ENCODE results near the gene LEO1. TPM values are rescaled to one million over a fixed set of nuclear protein-coding genes. Genes with fewer than 3 reads are reported as not detected.

LEO1 gene
- total and polyA plus RNA-seq, 4 donors = 11.3 to 23.3 (median 13.9) TPM

Small RNA genes lying within 50 kb of the gene (small RNA-seq; reads per million reads assigned to genes)
- not detected for gene RNU6-90P

Other genes starting within 250 kb of the LEO1 start
- 1 to 10 TPM; 5.2 to 5.8 TPM for gene LYSMD2, start 234.1 kb downstream of the LEO1 start, total RNA-seq
- 1 to 10 TPM; 7.1 to 9.4 TPM for gene LYSMD2, start 234.1 kb downstream of the LEO1 start, polyA plus RNA-seq
- 1 to 10 TPM; 1.6 to 2.1 TPM for gene TMOD2, start 220.2 kb downstream of the LEO1 start, total RNA-seq
- under 1 TPM; 0.46 to 0.51 TPM for gene TMOD2, start 220.2 kb downstream of the LEO1 start, polyA plus RNA-seq
- gene TMOD3, start 142.1 kb downstream of the LEO1 start, total RNA-seq = 10 to 100 TPM; 16.0 to 23.9 TPM
- 10 to 100 TPM in 1 of 2 donors, 1 to 10 TPM in 1; 7.2 to 12.1 TPM for gene TMOD3, start 142.1 kb downstream of the LEO1 start, polyA plus RNA-seq
- gene MAPK6, start 47.4 kb upstream of the LEO1 start, total RNA-seq = 10 to 100 TPM; 45.7 to 47.8 TPM
- gene MAPK6, start 47.4 kb upstream of the LEO1 start, polyA plus RNA-seq = 10 to 100 TPM in 1 of 2 donors, 1 to 10 TPM in 1; 9.7 to 18.5 TPM
- 1 to 10 TPM; 1.9 to 4.8 TPM for gene BCL2L10, start 141.0 kb upstream of the LEO1 start, total RNA-seq
- gene BCL2L10, start 141.0 kb upstream of the LEO1 start, polyA plus RNA-seq = 1 to 10 TPM; 3.1 to 6.0 TPM
- 10 to 100 TPM; 14.1 to 19.2 TPM for gene GNB5, start 219.6 kb upstream of the LEO1 start, total RNA-seq
- 10 to 100 TPM; 13.7 to 17.4 TPM for gene GNB5, start 219.6 kb upstream of the LEO1 start, polyA plus RNA-seq

All from liver (tissue), 5 donors.